ENCODE data around the gene NDUFAF7.

GRCh38 chr2:37191747-37192146 lies 39.7 kb upstream of the NDUFAF7 start:
- TF ChIP-seq CTCF (IDR thresholded peaks at IDR 0.05) (no peak), POLR2A (IDR thresholded peaks at IDR 0.05) (no peak), EP300 (IDR thresholded peaks at IDR 0.05) (no peak)

Data from suprapubic skin (tissue), 3 donors.